GM18520 (cell line): ENCODE results near the gene DBN1.

Source experiments
- ATAC-seq: cut with Tn5 transposase; IDR thresholded peaks from one replicate; pipeline ENCODE4 v1.9.1; 2021; ENCODE audit not compliant: unreplicated experiment

Gene DBN1

GRCh38 chr5:177505075-177505474, 31.6 kb upstream of the DBN1 start:
- ATAC-seq: no peak

GRCh38 chr5:177504086-177505056, 30.9 kb upstream of the DBN1 start:
- no peak for ATAC-seq

GRCh38 chr5:177503351-177504085, 30.1 kb upstream of the DBN1 start:
- ATAC-seq: no peak

GRCh38 chr5:177502886-177503285, 29.5 kb upstream of the DBN1 start:
- no peak for ATAC-seq

- no peak for ATAC-seq
Measured at GRCh38 chr5:177501874-177502678, 28.6 kb upstream of the DBN1 start.

GRCh38 chr5:177500685-177501522, 27.5 kb upstream of the DBN1 start:
- ATAC-seq: no peak

GRCh38 chr5:177499842-177500241, 26.4 kb upstream of the DBN1 start:
- no peak for ATAC-seq

- ATAC-seq: no peak
Measured at GRCh38 chr5:177498013-177498787, 24.8 kb upstream of the DBN1 start.

- ATAC-seq: peak; percentile 77
Measured at GRCh38 chr5:177497292-177498012, 24.0 kb upstream of the DBN1 start, which contains the start of gene PDLIM7. TSS of gene PDLIM7 (minus strand) at chr5:177497604. CDS start at chr5:177496512, 1,092 bp downstream.

- ATAC-seq: no peak
Measured at GRCh38 chr5:177496727-177497291, 23.4 kb upstream of the DBN1 start.

- ATAC-seq: no peak
Measured at GRCh38 chr5:177496070-177496726, 22.8 kb upstream of the DBN1 start.

GRCh38 chr5:177495243-177496060, 22.0 kb upstream of the DBN1 start:
- no peak for ATAC-seq

- ATAC-seq: no peak
Measured at GRCh38 chr5:177494346-177495195, 21.1 kb upstream of the DBN1 start.

- ATAC-seq: no peak
Measured at GRCh38 chr5:177493795-177494345, 20.4 kb upstream of the DBN1 start.

- ATAC-seq: no peak
Measured at GRCh38 chr5:177492841-177493240, 19.4 kb upstream of the DBN1 start.
